H9 (cell line): Measurements from ENCODE around the gene ALX3. TPM values are rescaled to one million over a fixed set of nuclear protein-coding genes. Genes with fewer than 3 reads are reported as not detected.

Experiments used
- DNase-seq: peaks from one replicate; pipeline ENCODE4 v3.0.0-alpha.2; 2017
- H2AFZ ChIP-seq: one replicate; pipeline ENCODE4 v1.6.1; 2013; ENCODE audit warnings: mild to moderate bottlenecking, low read length, control low read depth, moderate library complexity
- H2AK5ac ChIP-seq: 2 replicates; pipeline ENCODE4 v1.6.1; 2013; ENCODE audit warnings: low read length, control low read depth, mixed read lengths; ENCODE audit not compliant: insufficient read length
- H2BK120ac ChIP-seq: one replicate; pipeline ENCODE4 v1.6.1; 2013; ENCODE audit warnings: low read depth, mild to moderate bottlenecking, low read length, control low read depth, inconsistent platforms; ENCODE audit not compliant: poor library complexity, severe bottlenecking
- H2BK12ac ChIP-seq: 2 replicates; pipeline ENCODE4 v1.6.1; 2013; ENCODE audit warnings: low read length, control low read depth, mixed read lengths, low read depth; ENCODE audit not compliant: insufficient read length
- H2BK15ac ChIP-seq: 2 replicates; pipeline ENCODE4 v1.6.1; 2013; ENCODE audit warnings: low read depth, low read length, control low read depth
- H2BK20ac ChIP-seq: one replicate; pipeline ENCODE4 v1.6.1; 2013; ENCODE audit warnings: low read depth, mild to moderate bottlenecking, low read length, control low read depth, inconsistent platforms; ENCODE audit not compliant: poor library complexity, severe bottlenecking
- H2BK5ac ChIP-seq: 2 replicates; pipeline ENCODE4 v1.6.1; 2013; ENCODE audit warnings: low read length, control low read depth, mixed read lengths; ENCODE audit not compliant: insufficient read length
- H3K14ac ChIP-seq: 2 replicates; pipeline ENCODE4 v1.6.1; 2013; ENCODE audit warnings: low read length, control low read depth; ENCODE audit not compliant: insufficient read depth
- H3K18ac ChIP-seq: 2 replicates; pipeline ENCODE4 v1.6.1; 2013; ENCODE audit warnings: low read depth, mild to moderate bottlenecking, mixed read lengths, low read length, control low read depth; ENCODE audit not compliant: insufficient read length
- H3K23ac ChIP-seq: 2 replicates; pipeline ENCODE4 v1.6.1; 2013; ENCODE audit warnings: low read length, control low read depth, mixed read lengths, low read depth; ENCODE audit not compliant: insufficient read length
- H3K23me2 ChIP-seq: 2 replicates; pipeline ENCODE4 v1.6.1; 2013; ENCODE audit warnings: low read depth, mild to moderate bottlenecking, mixed read lengths, low read length, control low read depth; ENCODE audit not compliant: insufficient read length, poor library complexity, severe bottlenecking
- H3K27ac ChIP-seq: 2 replicates; pipeline ENCODE4 v1.5.1; 2013; ENCODE audit warnings: low read length, control low read depth, mixed read lengths, low read depth; ENCODE audit not compliant: insufficient read length
- H3K27me3 ChIP-seq: 2 replicates; pipeline ENCODE4 v1.6.1; 2013; ENCODE audit warnings: low read length, control low read depth, inconsistent platforms; ENCODE audit not compliant: insufficient read depth
- H3K4ac ChIP-seq: 2 replicates; pipeline ENCODE4 v1.6.1; 2013; ENCODE audit warnings: low read depth, mild to moderate bottlenecking, control low read depth, inconsistent platforms, low read length, moderate library complexity
- H3K4me1 ChIP-seq: 2 replicates; pipeline ENCODE4 v1.6.1; 2013; ENCODE audit warnings: low read length, control low read depth, inconsistent platforms; ENCODE audit not compliant: insufficient read depth
- H3K4me2 ChIP-seq: 2 replicates; pipeline ENCODE4 v1.6.1; 2013; ENCODE audit warnings: low read length, control low read depth, mixed read lengths; ENCODE audit not compliant: insufficient read length, insufficient read depth
- H3K56ac ChIP-seq: 2 replicates; pipeline ENCODE4 v1.6.1; 2013; ENCODE audit warnings: low read depth, mild to moderate bottlenecking, mixed read lengths, low read length, control low read depth; ENCODE audit not compliant: insufficient read length
- H3K79me1 ChIP-seq: 2 replicates; pipeline ENCODE4 v1.6.1; 2013; ENCODE audit warnings: low read depth, mild to moderate bottlenecking, moderate library complexity, low read length, control low read depth, inconsistent platforms; ENCODE audit not compliant: insufficient read depth, poor library complexity, severe bottlenecking
- H3K79me2 ChIP-seq: 2 replicates; pipeline ENCODE4 v1.6.1; 2013; ENCODE audit warnings: low read length, control low read depth, inconsistent platforms; ENCODE audit not compliant: insufficient read depth
- H3K9ac ChIP-seq: 2 replicates; pipeline ENCODE4 v1.6.1; 2013; ENCODE audit warnings: low read length, control low read depth, mixed read lengths; ENCODE audit not compliant: insufficient read length; ENCODE audit errors: extremely low read depth
- H3K9me3 ChIP-seq: one replicate; pipeline ENCODE4 v1.6.1; 2013; ENCODE audit warnings: low read depth, low read length, inconsistent platforms; ENCODE audit not compliant: control insufficient read depth
- H3T11ph ChIP-seq: one replicate; pipeline ENCODE4 v1.6.1; 2013; ENCODE audit warnings: mild to moderate bottlenecking, low read length, control low read depth, inconsistent platforms
- H4K20me1 ChIP-seq: one replicate; pipeline ENCODE4 v1.6.1; 2013; ENCODE audit not compliant: control insufficient read depth, insufficient read length, insufficient read depth
- H4K5ac ChIP-seq: 2 replicates; pipeline ENCODE4 v1.6.1; 2013; ENCODE audit warnings: low read depth, mild to moderate bottlenecking, mixed read lengths, low read length, control low read depth; ENCODE audit not compliant: insufficient read length
- H4K8ac ChIP-seq: replicated peaks from 2 replicates; pipeline ENCODE4 v1.6.1; 2013; ENCODE audit warnings: low read length, control low read depth, mixed read lengths, low read depth; ENCODE audit not compliant: insufficient read length
- H4K91ac ChIP-seq: 2 replicates; pipeline ENCODE4 v1.6.1; 2013; ENCODE audit warnings: low read depth, mild to moderate bottlenecking, moderate library complexity, mixed read lengths, low read length, control low read depth; ENCODE audit not compliant: insufficient read length
- H3K27ac Mint-ChIP-seq, 3 experiments: 2 replicates in 2 of 3; 3 replicates in 1 of 3; pipeline ENCODE4 v1.8.0; 2020 to 2021; ENCODE audit warnings: mixed read lengths in 3 of 3, mild to moderate bottlenecking in 1 of 3, moderate library complexity in 1 of 3
- H3K27me3 Mint-ChIP-seq: 2 replicates; pipeline ENCODE4 v1.8.0; 2021; ENCODE audit warnings: low read depth, mild to moderate bottlenecking, moderate library complexity, mixed read lengths
- H3K36me3 Mint-ChIP-seq, 3 experiments: 2 replicates in 2 of 3; 3 replicates in 1 of 3; pipeline ENCODE4 v1.8.0; 2020 to 2021; ENCODE audit warnings: low read depth in 3 of 3, mixed read lengths in 3 of 3; ENCODE audit not compliant: insufficient read depth in 1 of 3
- H3K4me1 Mint-ChIP-seq, 2 experiments: 2 replicates each; pipeline ENCODE4 v1.8.0; 2020; ENCODE audit warnings: mixed read lengths in 2 of 2
- H3K4me3 Mint-ChIP-seq, 2 experiments: 2 replicates in 1 of 2; 3 replicates in 1 of 2; pipeline ENCODE4 v1.8.0; 2020 to 2021; ENCODE audit warnings: mild to moderate bottlenecking in 2 of 2, mixed read lengths in 2 of 2, moderate library complexity in 1 of 2
- H3K9me3 Mint-ChIP-seq, 2 experiments: 2 replicates in 1 of 2; 3 replicates in 1 of 2; pipeline ENCODE4 v1.8.0; 2020; ENCODE audit warnings: mild to moderate bottlenecking in 2 of 2, mixed read lengths in 2 of 2, moderate library complexity in 1 of 2
- WGBS: extraction: QIAGEN DNeasy Blood & Tissue Kit; methylation state at CpG from one replicate; pipeline ENCODE4 v1.1.7; 2013; ENCODE audit warnings: missing lambda C conversion rate, low lambda C conversion rate, mixed read lengths; ENCODE audit not compliant: insufficient read length; ENCODE audit errors: extremely low coverage; 5-methylcytosine and 5-hydroxymethylcytosine counted together
- total RNA-seq: library from RNA; stranded (reverse); gene quantifications from 2 replicates; pipeline ENCODE4 v1.2.1, GENCODE V29; 2021
- TF ChIP-seq, protein P1 (sequence below): fragments of 200-600 bp; sonication (generic); conservative IDR thresholded peaks from 3 replicates; pipeline ENCODE4 v1.8.0; 2021; ENCODE audit warnings: antibody characterized with exemption, mild to moderate bottlenecking

Gene ALX3
- total RNA-seq, 1 experiment from 2014 or later = not detected

DNA sequence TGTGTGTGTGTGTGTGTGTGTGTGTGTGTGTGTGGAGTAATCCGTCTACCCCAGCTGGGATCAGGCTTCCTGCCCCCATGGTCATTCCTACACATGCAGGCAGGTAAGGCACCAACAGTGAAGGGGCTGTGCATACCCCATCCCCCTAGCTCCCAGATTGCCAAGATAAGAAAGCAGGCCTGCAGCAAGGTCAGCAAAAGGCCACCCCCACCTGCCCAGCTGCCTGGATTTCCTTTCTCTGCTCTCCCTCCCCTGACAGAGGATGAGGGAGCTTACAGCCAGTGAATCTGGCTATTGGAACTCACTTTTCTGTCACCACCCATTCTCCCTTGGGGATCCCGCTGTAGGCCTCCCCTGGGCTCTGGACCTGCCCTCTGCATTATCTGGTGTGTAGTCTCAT is 7.9 kb downstream of the ALX3 start:
- Histone ChIP-seq H3K56ac (no peak overlapping the region), H3K18ac (no peak overlapping the region), H2BK120ac (no peak overlapping the region), H3K9me3 (no peaks in the 10 kb centered on the region), H3K79me2 (no peaks in the 10 kb centered on the region), H4K91ac (no peak overlapping the region), H2AK5ac (no peak overlapping the region), H3K4me2 (no peak overlapping the region), H2BK15ac (no peak overlapping the region), H3K27ac (no peak overlapping the region), H4K8ac (no peak overlapping the region), H3K23me2 (no peaks in the 10 kb centered on the region), H3K23ac (no peak overlapping the region), H2BK5ac (no peak overlapping the region), H3K27me3 (peaks cover 20% of the 10 kb centered on the region), H4K5ac (no peak overlapping the region), H2BK20ac (no peak overlapping the region), H2AFZ (no peak overlapping the region), H3K4ac (no peak overlapping the region), H4K20me1 (peaks cover 4% of the 10 kb centered on the region), H3K79me1 (no peaks in the 10 kb centered on the region), H3K14ac (no peak overlapping the region), H3K9ac (no peak overlapping the region), H3T11ph (no peak overlapping the region), H3K4me1 (no peaks in the 10 kb centered on the region), H2BK12ac (no peak overlapping the region)
- DNase-seq = no peak
- TF ChIP-seq, protein P1, sequence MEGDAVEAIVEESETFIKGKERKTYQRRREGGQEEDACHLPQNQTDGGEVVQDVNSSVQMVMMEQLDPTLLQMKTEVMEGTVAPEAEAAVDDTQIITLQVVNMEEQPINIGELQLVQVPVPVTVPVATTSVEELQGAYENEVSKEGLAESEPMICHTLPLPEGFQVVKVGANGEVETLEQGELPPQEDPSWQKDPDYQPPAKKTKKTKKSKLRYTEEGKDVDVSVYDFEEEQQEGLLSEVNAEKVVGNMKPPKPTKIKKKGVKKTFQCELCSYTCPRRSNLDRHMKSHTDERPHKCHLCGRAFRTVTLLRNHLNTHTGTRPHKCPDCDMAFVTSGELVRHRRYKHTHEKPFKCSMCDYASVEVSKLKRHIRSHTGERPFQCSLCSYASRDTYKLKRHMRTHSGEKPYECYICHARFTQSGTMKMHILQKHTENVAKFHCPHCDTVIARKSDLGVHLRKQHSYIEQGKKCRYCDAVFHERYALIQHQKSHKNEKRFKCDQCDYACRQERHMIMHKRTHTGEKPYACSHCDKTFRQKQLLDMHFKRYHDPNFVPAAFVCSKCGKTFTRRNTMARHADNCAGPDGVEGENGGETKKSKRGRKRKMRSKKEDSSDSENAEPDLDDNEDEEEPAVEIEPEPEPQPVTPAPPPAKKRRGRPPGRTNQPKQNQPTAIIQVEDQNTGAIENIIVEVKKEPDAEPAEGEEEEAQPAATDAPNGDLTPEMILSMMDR = no peak
- Mint-ChIP-seq H3K27ac (no peak overlapping the region), H3K4me1 (peaks cover 0 to 3% of the 10 kb centered on the region in 2 experiments; a peak in 1 of 4 replicates), H3K9me3 (no peaks in the 10 kb centered on the region; a peak in 1 of 5 replicates), H3K36me3 (peaks cover 14 to 26% (median 24%) of the 10 kb centered on the region in 3 experiments), H3K27me3 (peaks cover 40% of the 10 kb centered on the region), H3K4me3 (no peak overlapping the region)
- WGBS = no CpG with 5 or more reads among the region's 2 CpGs
